Measurements from ENCODE around the gene LDLRAD1.

LDLRAD1 gene, protein sequence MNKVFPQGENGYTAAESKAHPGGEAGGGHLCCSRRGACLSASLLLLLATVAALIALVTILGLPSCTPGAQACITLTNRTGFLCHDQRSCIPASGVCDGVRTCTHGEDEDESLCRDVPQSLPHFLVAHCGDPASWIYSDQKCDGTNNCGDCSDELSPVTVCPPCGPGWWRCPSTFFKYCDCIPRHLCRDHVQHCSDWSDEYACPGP

GRCh38 chr1:54017979-54018378, at the start of gene LDLRAD1:
LDLRAD1 (minus strand) TSS chr1:54018186; CDS start chr1:54018112, 74 bp downstream.
- ChIA-PET CTCF (no interaction called here), POLR2A (no interaction called here)
- TF ChIP-seq, protein P1, sequence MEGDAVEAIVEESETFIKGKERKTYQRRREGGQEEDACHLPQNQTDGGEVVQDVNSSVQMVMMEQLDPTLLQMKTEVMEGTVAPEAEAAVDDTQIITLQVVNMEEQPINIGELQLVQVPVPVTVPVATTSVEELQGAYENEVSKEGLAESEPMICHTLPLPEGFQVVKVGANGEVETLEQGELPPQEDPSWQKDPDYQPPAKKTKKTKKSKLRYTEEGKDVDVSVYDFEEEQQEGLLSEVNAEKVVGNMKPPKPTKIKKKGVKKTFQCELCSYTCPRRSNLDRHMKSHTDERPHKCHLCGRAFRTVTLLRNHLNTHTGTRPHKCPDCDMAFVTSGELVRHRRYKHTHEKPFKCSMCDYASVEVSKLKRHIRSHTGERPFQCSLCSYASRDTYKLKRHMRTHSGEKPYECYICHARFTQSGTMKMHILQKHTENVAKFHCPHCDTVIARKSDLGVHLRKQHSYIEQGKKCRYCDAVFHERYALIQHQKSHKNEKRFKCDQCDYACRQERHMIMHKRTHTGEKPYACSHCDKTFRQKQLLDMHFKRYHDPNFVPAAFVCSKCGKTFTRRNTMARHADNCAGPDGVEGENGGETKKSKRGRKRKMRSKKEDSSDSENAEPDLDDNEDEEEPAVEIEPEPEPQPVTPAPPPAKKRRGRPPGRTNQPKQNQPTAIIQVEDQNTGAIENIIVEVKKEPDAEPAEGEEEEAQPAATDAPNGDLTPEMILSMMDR (IDR thresholded peaks at IDR 0.05; ENCODE audit: insufficient read depth, low read length, missing control alignments), result no peak

DNA sequence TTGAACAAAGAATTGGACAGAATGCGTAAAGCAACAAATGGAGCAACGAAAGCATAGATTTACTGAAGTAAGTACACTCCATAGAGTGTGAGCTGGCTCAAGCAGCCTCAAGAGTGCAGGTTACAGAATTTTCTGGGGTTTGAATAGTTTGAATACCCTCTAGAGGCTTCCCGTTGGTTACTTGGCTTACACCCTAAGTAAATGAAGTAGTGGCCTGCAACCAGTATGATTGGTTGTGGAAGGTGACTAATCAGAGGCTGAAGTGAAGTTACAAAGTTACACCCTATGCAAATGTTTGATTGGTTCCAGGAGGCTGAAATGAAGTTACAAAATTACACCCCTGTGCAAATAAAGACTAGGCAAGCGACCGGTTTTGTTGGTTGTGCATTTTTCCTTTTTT, 46.3 kb upstream of the LDLRAD1 start:
- no peak overlapping the region for H3K4me3 ChIP-seq (ENCODE audit: low read depth, low read length)
- ChIA-PET CTCF (interaction anchor here (0.7 kb wide), 1 partner anchor 190 kb away, joined by 3 read pairs; no protein-coding TSS in a partner anchor), POLR2A (no interaction called here)
- no peak for DNase-seq (ENCODE audit: low read depth, low spot score)
- TF ChIP-seq, protein P1 (IDR thresholded peaks at IDR 0.05; ENCODE audit: insufficient read depth, low read length, missing control alignments), result no peak

More at GRCh38 chr1:54017979-54018378, at the start of gene LDLRAD1:
- no peak for DNase-seq (ENCODE audit: low read depth, low spot score)
- no peak within 1 kb of the TSS for H3K4me3 ChIP-seq (ENCODE audit: low read depth, low read length)

DNA sequence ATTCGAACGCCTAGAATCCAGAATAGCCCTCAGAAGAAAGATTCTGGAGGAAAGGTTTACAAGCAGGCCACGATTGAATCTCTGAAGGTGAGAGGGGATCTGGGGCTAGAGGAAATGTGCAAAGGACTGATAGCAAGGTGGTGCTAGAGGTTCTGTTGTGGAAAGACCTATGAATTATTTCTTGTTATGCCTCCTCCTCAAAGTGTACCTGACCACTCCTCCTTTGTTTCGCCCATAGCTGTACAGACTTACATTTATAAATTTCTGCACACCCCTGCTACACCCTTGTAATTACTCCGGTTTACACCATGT, 36.4 kb upstream of the LDLRAD1 start:
- TF ChIP-seq, protein P1 (IDR thresholded peaks at IDR 0.05; ENCODE audit: insufficient read depth, low read length, missing control alignments), result no peak
- DNase-seq (ENCODE audit: low read depth, low spot score), result no peak
- H3K4me3 ChIP-seq (ENCODE audit: low read depth, low read length), result peak overlapping the region; percentile 85
- ChIA-PET POLR2A (no interaction called here), CTCF (interaction anchor here (1.0 to 4.8 kb wide), 2 partner anchors 13 to 14 kb away, joined by 3 to 18 read pairs; no protein-coding TSS in a partner anchor)

GRCh38 chr1:54053745-54054437, 35.9 kb upstream of the LDLRAD1 start:
- ChIA-PET CTCF (interaction anchor here (1.9 to 4.8 kb wide), 2 partner anchors 13 to 17 kb away, joined by 6 to 18 read pairs; no protein-coding TSS in a partner anchor), POLR2A (no interaction called here)
- no peak for DNase-seq (ENCODE audit: low read depth, low spot score)
- TF ChIP-seq, protein P1 (IDR thresholded peaks at IDR 0.05; ENCODE audit: insufficient read depth, low read length, missing control alignments), result no peak
- peak overlapping the region; percentile 85 for H3K4me3 ChIP-seq (ENCODE audit: low read depth, low read length)

DNA sequence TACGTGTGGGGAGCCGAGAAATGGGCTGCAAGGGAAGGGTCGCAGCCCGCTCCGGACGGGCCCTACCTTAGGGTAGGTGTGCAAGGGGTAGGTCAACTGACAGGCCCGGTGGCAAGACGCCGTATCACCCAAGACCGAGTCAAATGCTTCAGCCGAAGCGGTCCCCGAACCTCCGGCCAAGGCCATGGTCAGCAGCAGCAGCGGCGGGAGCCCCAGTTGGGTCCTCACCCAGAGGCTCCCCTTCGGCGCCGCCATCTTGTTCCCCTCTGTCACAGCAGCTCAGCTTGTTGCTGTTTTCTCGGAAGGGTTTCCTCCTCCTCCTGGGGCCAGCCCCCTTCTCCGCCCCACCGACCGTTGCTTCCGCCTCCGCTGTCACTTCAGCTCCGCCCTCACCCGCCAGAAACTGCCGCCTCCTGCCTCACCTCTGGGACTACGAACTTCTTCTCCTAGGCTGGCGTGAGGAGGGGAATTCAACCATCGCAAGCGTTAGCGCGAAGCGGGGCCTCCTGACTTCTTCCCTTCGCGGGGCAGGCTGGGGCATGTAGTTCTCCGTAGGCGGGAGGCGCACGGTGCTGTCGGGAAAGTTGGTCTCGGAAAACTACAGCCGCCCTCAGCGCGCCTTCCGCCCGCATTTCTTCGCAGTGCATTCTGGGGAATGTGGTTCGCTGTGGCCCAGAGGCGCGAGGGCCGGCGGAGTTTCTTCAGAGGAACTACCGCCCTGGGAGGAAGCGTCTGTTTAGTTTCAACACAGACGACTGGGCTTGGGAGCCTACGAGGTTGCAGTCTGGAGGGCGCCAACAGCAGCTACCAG, 35.2 kb upstream of the LDLRAD1 start, which contains the start of the genes TCEANC2 and TMEM59:
Gene TCEANC2 (plus strand): TSS at position 675 of the 811 bp plus-strand sequence. CDS start 815 bp downstream, outside the sequence.
Gene TMEM59 (minus strand): TSS at position 271 of the 811 bp plus-strand sequence. CDS start 16 bp downstream, at position 255.
- DNase-seq (ENCODE audit: low read depth, low spot score), result peak; percentile 95
- ChIA-PET CTCF (interaction anchor here (0.9 to 4.8 kb wide), 7 partner anchors 8 to 436 kb away, joined by 3 to 18 read pairs (median 6); no protein-coding TSS in a partner anchor), POLR2A (interaction anchor here (0.6 to 1.1 kb wide), 3 partner anchors 10 to 594 kb away, joined by 3 to 5 read pairs (median 3); partner anchors contain the start of gene IFT25)
- TF ChIP-seq, protein P1 (IDR thresholded peaks at IDR 0.05; ENCODE audit: insufficient read depth, low read length, missing control alignments), result no peak
- peak within 1 kb of the TSS; percentile 98 for H3K4me3 ChIP-seq (ENCODE audit: low read depth, low read length)
